ENCODE data around the gene NDEL1.

NDEL1 gene

GRCh38 chr17:8410883-8411238 lies 24.8 kb upstream of the NDEL1 start:
- no peaks in the 10 kb centered on the region for H3K36me3 ChIP-seq (replicated peaks; ENCODE audit: low read depth, low read length)
- no peaks in the 10 kb centered on the region for H3K9me3 ChIP-seq (ENCODE audit: insufficient read depth, low read length)
- H3K79me2 ChIP-seq (ENCODE audit: low read length): no peaks in the 10 kb centered on the region
- H3K27me3 ChIP-seq (ENCODE audit: low read depth, low read length): no peaks in the 10 kb centered on the region
- no peak overlapping the region for H3K27ac ChIP-seq (ENCODE audit: low read length)
- peak overlapping the region; percentile 88 for H3K4me2 ChIP-seq (ENCODE audit: low read length)
- no peak overlapping the region for H3K9ac ChIP-seq (ENCODE audit: low read length)
- peak overlapping the region; percentile 91; the same call in 1 of the 2 replicates for H2AFZ ChIP-seq (ENCODE audit: low read depth, low read length)
- peak overlapping the region; percentile 73 for H3K4me3 ChIP-seq (ENCODE audit: low read length)
- H4K20me1 ChIP-seq (ENCODE audit: insufficient read depth, low read length): no peaks in the 10 kb centered on the region
- TF ChIP-seq CTCF (IDR thresholded peaks at IDR 0.05; ENCODE audit: low read depth, low read length): no peak
- TF ChIP-seq EZH2phosphoT487 (IDR thresholded peaks at IDR 0.05; ENCODE audit: low read depth): no peak
- peaks cover 5% of the 10 kb centered on the region for H3K4me1 ChIP-seq (ENCODE audit: low read length)

DNA sequence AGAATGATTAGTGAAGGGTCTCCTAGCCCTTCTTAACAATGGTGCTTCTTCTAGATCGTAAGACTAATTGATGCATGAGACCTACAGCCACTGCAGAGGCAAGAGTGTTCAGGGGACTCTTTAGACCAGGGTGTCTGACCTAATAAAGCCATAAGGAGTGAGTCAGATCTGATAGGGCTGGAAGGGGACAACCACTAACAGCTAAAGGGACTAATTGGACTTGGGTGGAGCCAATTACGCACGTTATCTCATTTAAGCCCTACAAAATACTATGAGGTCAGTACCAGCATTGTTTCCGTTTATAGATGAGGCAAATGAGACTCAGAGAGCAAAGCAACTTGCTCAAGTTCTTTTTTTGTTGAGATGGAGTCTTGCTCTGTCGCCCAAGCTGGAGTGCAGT lies 23.6 kb upstream of the NDEL1 start:
- Histone ChIP-seq H4K20me1 (ENCODE audit: insufficient read depth, low read length) (no peaks in the 10 kb centered on the region), H3K4me3 (ENCODE audit: low read length) (no peak overlapping the region), H3K27ac (ENCODE audit: low read length) (no peak overlapping the region), H3K79me2 (ENCODE audit: low read length) (no peaks in the 10 kb centered on the region), H3K9ac (ENCODE audit: low read length) (no peak overlapping the region), H3K4me1 (ENCODE audit: low read length) (peaks cover 5% of the 10 kb centered on the region), H3K9me3 (ENCODE audit: insufficient read depth, low read length) (no peaks in the 10 kb centered on the region), H2AFZ (ENCODE audit: low read depth, low read length) (no peak overlapping the region), H3K36me3 (replicated peaks; ENCODE audit: low read depth, low read length) (no peaks in the 10 kb centered on the region), H3K4me2 (ENCODE audit: low read length) (no peak overlapping the region), H3K27me3 (ENCODE audit: low read depth, low read length) (no peaks in the 10 kb centered on the region)
- TF ChIP-seq EZH2phosphoT487 (IDR thresholded peaks at IDR 0.05; ENCODE audit: low read depth) (no peak), CTCF (IDR thresholded peaks at IDR 0.05; ENCODE audit: low read depth, low read length) (no peak)

- H3K79me2 ChIP-seq (ENCODE audit: low read length): no peaks in the 10 kb centered on the region
- no peaks in the 10 kb centered on the region for H3K27me3 ChIP-seq (ENCODE audit: low read depth, low read length)
- TF ChIP-seq EZH2phosphoT487 (IDR thresholded peaks at IDR 0.05; ENCODE audit: low read depth) (no peak), CTCF (IDR thresholded peaks at IDR 0.05; ENCODE audit: low read depth, low read length) (no peak)
- H3K9ac ChIP-seq (ENCODE audit: low read length): no peak overlapping the region
- no peak overlapping the region for H3K27ac ChIP-seq (ENCODE audit: low read length)
- no peak overlapping the region for H2AFZ ChIP-seq (ENCODE audit: low read depth, low read length)
- H3K4me1 ChIP-seq (ENCODE audit: low read length): peaks cover 5% of the 10 kb centered on the region
- no peaks in the 10 kb centered on the region for H3K36me3 ChIP-seq (replicated peaks; ENCODE audit: low read depth, low read length)
- no peak overlapping the region for H3K4me2 ChIP-seq (ENCODE audit: low read length)
- H4K20me1 ChIP-seq (ENCODE audit: insufficient read depth, low read length): no peaks in the 10 kb centered on the region
- no peak overlapping the region for H3K4me3 ChIP-seq (ENCODE audit: low read length)
- no peaks in the 10 kb centered on the region for H3K9me3 ChIP-seq (ENCODE audit: insufficient read depth, low read length)
Observed at GRCh38 chr17:8413328-8413727, 22.4 kb upstream of the NDEL1 start.

DNA sequence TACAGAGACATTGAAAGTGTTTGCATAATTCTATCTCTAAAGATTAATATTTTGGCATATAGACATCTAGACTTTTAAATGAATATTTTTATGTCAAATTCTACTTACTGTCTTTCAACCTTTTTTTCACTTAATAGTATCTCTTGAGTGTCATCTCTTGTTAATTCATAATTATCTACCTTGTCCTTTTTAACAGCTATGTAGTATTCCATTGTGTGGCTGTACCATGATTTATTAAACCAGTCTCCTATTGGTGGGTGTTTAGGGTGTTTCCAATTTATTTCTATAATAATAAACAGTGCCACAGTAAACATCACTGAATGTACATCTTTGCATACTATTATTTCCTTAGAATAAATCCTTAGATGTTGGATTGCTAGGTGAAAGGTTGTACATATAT lies 21.7 kb upstream of the NDEL1 start:
- no peaks in the 10 kb centered on the region for H3K79me2 ChIP-seq (ENCODE audit: low read length)
- H3K27me3 ChIP-seq (ENCODE audit: low read depth, low read length): no peaks in the 10 kb centered on the region
- no peak overlapping the region for H3K4me2 ChIP-seq (ENCODE audit: low read length)
- H3K9ac ChIP-seq (ENCODE audit: low read length): no peak overlapping the region
- H4K20me1 ChIP-seq (ENCODE audit: insufficient read depth, low read length): no peaks in the 10 kb centered on the region
- no peaks in the 10 kb centered on the region for H3K9me3 ChIP-seq (ENCODE audit: insufficient read depth, low read length)
- no peak overlapping the region for H2AFZ ChIP-seq (ENCODE audit: low read depth, low read length)
- peaks cover 5% of the 10 kb centered on the region for H3K4me1 ChIP-seq (ENCODE audit: low read length)
- TF ChIP-seq CTCF (IDR thresholded peaks at IDR 0.05; ENCODE audit: low read depth, low read length) (no peak), EZH2phosphoT487 (IDR thresholded peaks at IDR 0.05; ENCODE audit: low read depth) (no peak)
- no peak overlapping the region for H3K4me3 ChIP-seq (ENCODE audit: low read length)
- no peaks in the 10 kb centered on the region for H3K36me3 ChIP-seq (replicated peaks; ENCODE audit: low read depth, low read length)
- H3K27ac ChIP-seq (ENCODE audit: low read length): no peak overlapping the region
